Hepatocyte (in vitro differentiated cells): Measurements from ENCODE around the gene SRSF10.

ENCODE experiments used
- CTCF ChIP-seq: fragments of 200-600 bp; sonication (generic); IDR thresholded peaks from 2 replicates; pipeline ENCODE4 v1.5.1; 2016; ENCODE audit warnings: antibody characterized with exemption, mild to moderate bottlenecking; ENCODE audit not compliant: poor library complexity
- EZH2 ChIP-seq: fragments of 200-600 bp; sonication (generic); IDR thresholded peaks from 2 replicates; pipeline ENCODE4 v1.6.1; 2016; ENCODE audit warnings: antibody characterized with exemption, mild to moderate bottlenecking, borderline replicate concordance

DNA sequence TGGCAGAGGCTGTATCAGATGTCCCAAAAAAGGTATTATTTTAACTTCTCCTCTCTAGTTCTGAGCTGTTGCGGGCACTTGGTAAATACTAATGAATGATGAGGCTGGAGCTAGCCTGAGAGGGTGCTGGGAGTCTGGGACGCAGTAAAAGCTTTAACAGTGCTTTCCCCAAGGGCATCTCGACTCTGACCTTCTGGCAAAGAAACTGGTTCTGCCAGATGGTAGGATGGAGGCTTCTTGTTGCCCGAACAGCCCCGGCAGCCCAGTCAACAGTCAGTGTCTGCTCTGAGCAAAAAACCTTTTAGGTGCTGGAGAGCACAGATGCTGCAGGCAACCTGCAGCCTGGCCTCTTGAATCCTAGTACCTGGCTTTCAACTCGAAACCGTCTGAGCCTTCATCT, 23.0 kb downstream of the SRSF10 start:
- TF ChIP-seq CTCF (no peak), EZH2 (no peak)
